Epithelial cell of prostate (primary cell): ENCODE measurements around the gene TMPRSS13.

Experiments
- DNase-seq: peaks from one replicate; pipeline ENCODE4 v3.0.0-alpha.2; 2011; ENCODE audit warnings: low read depth, low spot score
- H3K27ac ChIP-seq: fragments of 450-650 bp; 2 replicates; pipeline ENCODE4 v1.5.1; 2017; ENCODE audit warnings: mild to moderate bottlenecking

The TMPRSS13 gene

GRCh38 chr11:117900720-117901440 lies 28.3 kb downstream of the TMPRSS13 start:
- DNase-seq: no peak
- no peak overlapping the region for H3K27ac ChIP-seq

GRCh38 chr11:117900121-117900648 lies 29.0 kb downstream of the TMPRSS13 start:
- no peak overlapping the region for H3K27ac ChIP-seq
- DNase-seq: no peak

- no peak overlapping the region for H3K27ac ChIP-seq
- no peak for DNase-seq
Measured at GRCh38 chr11:117898059-117898458, 31.1 kb downstream of the TMPRSS13 start.

GRCh38 chr11:117892651-117893050 lies 36.6 kb downstream of the TMPRSS13 start:
- no peak overlapping the region for H3K27ac ChIP-seq
- DNase-seq: no peak

GRCh38 chr11:117891362-117891761 lies 37.8 kb downstream of the TMPRSS13 start:
- no peak overlapping the region for H3K27ac ChIP-seq
- DNase-seq: no peak

GRCh38 chr11:117888139-117888566 lies 41.0 kb downstream of the TMPRSS13 start:
- H3K27ac ChIP-seq: no peak overlapping the region

DNA sequence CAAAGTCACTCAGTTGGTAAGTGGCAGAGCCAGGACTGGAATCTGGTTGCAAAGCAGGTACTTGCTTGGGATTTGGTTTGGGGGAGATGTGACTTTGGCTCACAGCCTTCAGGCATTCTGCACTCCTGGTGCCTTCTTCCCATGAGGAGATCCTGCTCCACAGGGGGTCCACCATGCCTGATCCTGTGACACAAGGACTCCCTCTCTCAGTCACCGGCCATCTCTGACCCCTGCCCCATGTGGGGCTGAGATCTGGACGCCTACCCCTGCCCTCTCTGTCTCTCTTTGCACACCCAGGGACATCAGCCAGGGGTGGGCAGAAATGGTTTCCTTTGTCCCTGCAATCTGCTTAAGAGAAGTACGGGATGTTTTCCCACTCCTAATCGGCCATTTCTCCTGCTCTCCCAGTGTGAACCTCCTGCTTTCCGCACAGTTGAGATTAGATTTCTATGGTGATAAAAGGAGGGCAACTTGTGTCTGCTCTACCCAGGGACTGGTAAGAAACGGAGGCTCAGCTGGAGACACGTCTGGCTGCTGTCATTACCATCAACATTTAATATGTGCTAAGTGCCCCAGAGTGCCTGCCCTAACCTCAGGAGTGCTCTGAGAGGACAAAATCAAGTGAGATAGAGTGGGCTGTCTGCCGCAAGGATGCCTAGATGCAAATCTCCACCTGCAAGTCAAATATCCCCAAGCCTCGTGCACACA lies 41.6 kb downstream of the TMPRSS13 start:
- no peak for DNase-seq
- no peak overlapping the region for H3K27ac ChIP-seq

More at GRCh38 chr11:117888139-117888566, 41.0 kb downstream of the TMPRSS13 start:
- no peak for DNase-seq

- DNase-seq: no peak
- no peak overlapping the region for H3K27ac ChIP-seq
Measured at GRCh38 chr11:117885777-117886176, 43.4 kb downstream of the TMPRSS13 start.

GRCh38 chr11:117884994-117885393 lies 44.2 kb downstream of the TMPRSS13 start:
- DNase-seq: no peak

GRCh38 chr11:117883063-117883462 lies 46.1 kb downstream of the TMPRSS13 start:
- no peak for DNase-seq
- H3K27ac ChIP-seq: no peak overlapping the region

More at GRCh38 chr11:117884994-117885393, 44.2 kb downstream of the TMPRSS13 start:
- H3K27ac ChIP-seq: no peak overlapping the region

DNA sequence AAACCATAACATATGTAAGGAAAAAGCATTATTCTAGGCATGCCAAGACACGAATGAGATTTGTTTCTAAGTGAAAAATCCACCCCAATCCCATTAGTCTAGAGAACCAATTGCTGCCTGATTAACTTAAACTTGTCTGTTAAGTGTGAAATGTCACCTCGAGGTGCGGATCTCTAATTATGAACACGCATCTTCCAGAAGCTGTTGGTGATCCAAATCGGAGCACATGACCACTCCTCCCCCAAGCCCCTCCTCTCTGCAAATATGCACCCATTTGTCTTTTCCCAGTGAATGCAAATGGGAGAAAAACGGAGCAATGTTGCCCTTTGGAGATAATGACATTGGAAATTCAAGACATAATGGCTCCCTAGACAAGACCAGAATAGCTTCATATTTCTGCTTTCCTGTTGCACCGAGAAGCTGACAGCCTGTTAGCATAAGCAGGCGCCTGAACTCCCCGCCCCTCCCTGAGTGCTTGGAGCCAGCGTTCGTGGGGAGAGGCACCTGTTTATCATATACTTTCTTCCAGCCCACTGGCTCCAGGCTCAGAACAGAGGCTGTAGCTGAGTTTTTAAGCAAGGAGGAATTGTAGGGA lies 46.8 kb downstream of the TMPRSS13 start:
- no peak for DNase-seq
- H3K27ac ChIP-seq: no peak overlapping the region

DNA sequence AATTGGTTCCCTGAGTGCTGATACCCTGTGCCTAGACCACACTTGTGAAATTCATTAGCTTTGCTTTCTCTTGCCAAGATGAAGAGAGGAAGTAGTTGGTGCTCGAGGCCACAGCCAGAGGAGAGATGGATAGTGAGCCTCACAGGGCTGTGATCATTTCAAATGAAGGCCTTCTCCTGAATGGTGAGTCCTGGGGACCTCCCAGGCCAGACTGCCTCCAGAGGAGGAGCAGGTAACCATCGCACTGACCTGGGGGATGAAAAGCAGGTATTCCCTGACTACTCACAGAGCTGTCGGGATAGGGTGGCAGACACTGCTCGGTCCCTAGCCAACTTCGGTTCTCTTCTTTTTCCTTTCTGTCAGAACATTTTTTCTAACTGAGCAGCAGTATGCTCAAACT lies 48.0 kb downstream of the TMPRSS13 start:
- no peak for DNase-seq
- H3K27ac ChIP-seq: no peak overlapping the region

GRCh38 chr11:117879516-117880480 lies 49.4 kb downstream of the TMPRSS13 start:
- no peak overlapping the region for H3K27ac ChIP-seq
- DNase-seq: no peak

GRCh38 chr11:117878939-117879475 lies 50.2 kb downstream of the TMPRSS13 start:
- no peak for DNase-seq
- H3K27ac ChIP-seq: no peak overlapping the region

GRCh38 chr11:117878314-117878938 lies 50.8 kb downstream of the TMPRSS13 start:
- DNase-seq: no peak
- no peak overlapping the region for H3K27ac ChIP-seq

DNA sequence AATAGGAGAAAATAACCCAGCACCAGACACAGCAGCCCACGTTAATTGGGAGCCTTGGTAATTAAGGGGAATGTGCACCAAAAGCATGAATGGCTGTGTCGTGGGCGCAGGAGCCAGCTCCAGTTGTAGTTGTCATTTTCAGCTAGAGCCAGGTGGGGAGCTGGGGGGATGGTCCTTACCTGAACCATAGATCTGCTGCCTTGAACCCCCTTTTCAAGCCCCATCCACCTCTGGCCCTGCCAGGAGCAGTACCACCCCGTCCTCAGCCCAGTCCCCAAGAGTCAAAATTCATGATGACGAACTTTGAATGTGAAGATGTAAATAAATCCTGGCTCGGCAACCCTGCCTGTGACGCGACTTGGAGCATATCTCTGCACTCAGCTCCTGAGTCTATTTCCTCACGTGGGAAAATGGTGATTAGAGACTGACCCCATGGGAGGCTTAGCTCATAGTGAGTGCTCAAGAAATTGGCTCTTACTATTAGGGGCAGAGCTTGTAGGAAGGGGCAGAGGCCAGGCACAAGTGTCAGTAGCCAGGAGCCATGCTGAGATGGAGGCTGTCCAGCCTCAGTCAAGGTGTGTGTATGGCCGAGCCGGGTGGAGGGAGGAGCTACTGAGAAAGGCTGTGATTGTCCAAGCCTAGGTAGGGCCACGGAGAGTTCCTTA lies 52.0 kb downstream of the TMPRSS13 start:
- no peak for DNase-seq
- no peak overlapping the region for H3K27ac ChIP-seq

- H3K27ac ChIP-seq: no peak within 1 kb of the TSS
- DNase-seq: no peak
Measured at GRCh38 chr11:117876341-117877119, 52.7 kb downstream of the TMPRSS13 start, which contains the start of gene FXYD6. TSS of gene FXYD6 (minus strand) at chr11:117876658. CDS start at chr11:117842776, 33,882 bp downstream.

DNA sequence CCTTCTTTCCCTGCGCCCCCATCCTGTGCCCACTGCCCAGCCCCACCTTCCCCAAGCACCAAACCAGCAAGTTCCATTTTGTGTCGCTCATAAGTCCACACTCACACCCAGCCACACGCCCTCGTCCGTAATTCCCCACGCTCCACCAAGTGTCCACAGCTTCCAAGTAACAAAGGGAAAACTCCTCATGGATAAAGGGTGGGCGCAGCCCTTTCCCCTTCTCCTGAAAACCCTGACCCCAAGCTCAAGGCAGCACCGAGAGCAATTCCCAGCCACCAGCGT lies 53.2 kb downstream of the TMPRSS13 start:
- no peak for DNase-seq
- H3K27ac ChIP-seq: no peak overlapping the region
